NT2/D1 (cell line): ENCODE data around the gene PTK6.

Experiments used
- SUZ12 ChIP-seq: IDR thresholded peaks from 2 replicates; pipeline ENCODE4 v1.6.1; 2011; ENCODE audit not compliant: insufficient read length, insufficient read depth; ENCODE audit errors: extremely low read depth
- YY1 ChIP-seq: IDR thresholded peaks from 2 replicates; pipeline ENCODE4 v1.6.1; 2011; ENCODE audit not compliant: insufficient read length, insufficient read depth
- ZNF274 ChIP-seq: IDR thresholded peaks from 2 replicates; pipeline ENCODE4 v1.6.1; 2011; ENCODE audit warnings: mild to moderate bottlenecking, low read depth, low read length

DNA sequence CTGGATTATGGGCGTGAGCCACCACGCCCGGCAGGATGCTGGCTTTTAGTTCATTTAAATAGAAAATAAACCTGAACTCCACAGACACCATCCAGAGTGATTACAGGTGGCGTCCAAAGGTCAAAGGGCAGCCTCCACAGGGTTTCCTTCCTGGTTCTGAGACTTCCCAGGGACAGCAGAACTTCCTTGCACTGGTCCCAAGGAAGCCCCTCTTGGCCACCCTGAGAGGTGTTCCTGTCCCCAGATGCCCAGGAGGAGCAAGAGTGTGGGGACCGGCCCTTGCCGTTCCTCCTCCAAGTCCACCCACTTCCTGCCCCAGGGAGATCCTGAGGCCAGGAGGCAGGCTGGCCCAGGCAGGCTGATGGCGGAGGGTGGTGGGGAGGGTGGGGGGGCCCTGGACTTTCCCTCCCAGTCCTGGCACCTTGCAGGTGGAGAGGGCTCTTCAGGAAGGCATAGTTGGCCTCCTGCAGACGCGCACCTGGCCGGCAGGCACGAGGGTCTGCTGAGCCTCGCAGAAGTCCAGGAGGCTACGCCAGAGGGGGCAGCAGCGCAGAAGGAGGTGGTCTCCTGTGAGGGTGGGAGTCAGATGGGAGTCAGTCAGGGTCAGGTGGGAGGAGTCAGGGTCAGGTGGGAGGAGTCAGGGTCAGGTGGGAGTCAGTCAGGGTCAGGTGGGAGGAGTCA is 21.8 kb upstream of the PTK6 start:
- TF ChIP-seq SUZ12 (no peak), ZNF274 (no peak), YY1 (no peak)
